Astrocyte (in vitro differentiated cells and primary cell): ENCODE results near the gene WDR33. TPM values are rescaled to one million over a fixed set of nuclear protein-coding genes. Genes with fewer than 3 reads are reported as not detected.

Experiments used
- DNase-seq: peaks from one replicate; pipeline ENCODE4 v3.0.0-alpha.2; 2010; ENCODE audit warnings: low read depth
- FAIRE-seq: peaks from 2 replicates; lab custom pipeline; 2011; peaks lifted over from hg19 to GRCh38; lab: Jason Lieb, UNC
- H2AFZ ChIP-seq: 2 replicates; pipeline ENCODE4 v1.6.0; 2012; ENCODE audit warnings: low read depth, low read length, inconsistent platforms
- H3K27ac ChIP-seq: 2 replicates; pipeline ENCODE4 v1.5.1; 2011; ENCODE audit warnings: low read depth, low read length, inconsistent platforms
- H3K27me3 ChIP-seq: 2 replicates; pipeline ENCODE4 v1.6.0; 2011; ENCODE audit warnings: low read length, inconsistent platforms; ENCODE audit not compliant: insufficient read depth
- H3K36me3 ChIP-seq: 2 replicates; pipeline ENCODE4 v1.5.1; 2011; ENCODE audit warnings: low read length, inconsistent platforms; ENCODE audit not compliant: insufficient read depth
- H3K4me1 ChIP-seq: 2 replicates; pipeline ENCODE4 v1.5.1; 2011; ENCODE audit warnings: low read length, inconsistent platforms; ENCODE audit not compliant: insufficient read depth
- H3K4me2 ChIP-seq: 2 replicates; pipeline ENCODE4 v1.6.0; 2012; ENCODE audit warnings: low read length, inconsistent platforms
- H3K4me3 ChIP-seq: 2 replicates; pipeline ENCODE4 v1.5.1; 2011; ENCODE audit warnings: low read depth, mild to moderate bottlenecking, low read length, inconsistent platforms; ENCODE audit not compliant: insufficient read depth
- H3K79me2 ChIP-seq: 2 replicates; pipeline ENCODE4 v1.6.0; 2012; ENCODE audit warnings: mild to moderate bottlenecking, low read length, inconsistent platforms; ENCODE audit not compliant: insufficient read depth
- H3K9ac ChIP-seq: 2 replicates; pipeline ENCODE4 v1.6.0; 2012; ENCODE audit warnings: mild to moderate bottlenecking, low read length, inconsistent platforms
- H3K9me3 ChIP-seq: 2 replicates; pipeline ENCODE4 v1.5.1; 2012; ENCODE audit warnings: low read depth, mild to moderate bottlenecking, low read length, inconsistent platforms; ENCODE audit not compliant: insufficient read depth
- H4K20me1 ChIP-seq: 2 replicates; pipeline ENCODE4 v1.6.0; 2012; ENCODE audit warnings: low read length, inconsistent platforms; ENCODE audit not compliant: insufficient read depth
- H3K27ac Mint-ChIP-seq: one replicate; pipeline ENCODE4 v1.8.0; 2021; ENCODE audit warnings: mild to moderate bottlenecking, mixed read lengths; ENCODE audit not compliant: unreplicated experiment
- H3K27me3 Mint-ChIP-seq: one replicate; pipeline ENCODE4 v1.8.0; 2021; ENCODE audit warnings: low read depth, mixed read lengths; ENCODE audit not compliant: unreplicated experiment
- H3K36me3 Mint-ChIP-seq: one replicate; pipeline ENCODE4 v1.8.0; 2021; ENCODE audit warnings: low read depth, mixed read lengths; ENCODE audit not compliant: unreplicated experiment
- H3K4me1 Mint-ChIP-seq: one replicate; pipeline ENCODE4 v1.8.0; 2021; ENCODE audit warnings: low read depth, mixed read lengths; ENCODE audit not compliant: unreplicated experiment
- H3K4me3 Mint-ChIP-seq: one replicate; pipeline ENCODE4 v1.8.0; 2021; ENCODE audit warnings: mild to moderate bottlenecking, moderate library complexity, mixed read lengths; ENCODE audit not compliant: unreplicated experiment
- H3K9me3 Mint-ChIP-seq: one replicate; pipeline ENCODE4 v1.8.0; 2021; ENCODE audit warnings: mild to moderate bottlenecking, mixed read lengths; ENCODE audit not compliant: unreplicated experiment
- EZH2 ChIP-seq: IDR thresholded peaks from 2 replicates; pipeline ENCODE4 v1.6.1; 2012; ENCODE audit warnings: mild to moderate bottlenecking, low read length, inconsistent platforms; ENCODE audit not compliant: insufficient read depth
- total RNA-seq: library from RNA; stranded (reverse); gene quantifications from 2 replicates; pipeline ENCODE4 v1.2.1, GENCODE V29; 2021
- TF ChIP-seq, protein P1 (sequence below): IDR thresholded peaks from 2 replicates; pipeline ENCODE4 v1.5.1; 2011; ENCODE audit warnings: low read depth, mild to moderate bottlenecking, inconsistent platforms, low read length, moderate library complexity; ENCODE audit not compliant: insufficient read depth

WDR33 gene
- total RNA-seq, 1 donor from 2014 or later, result 40.9 TPM

DNA sequence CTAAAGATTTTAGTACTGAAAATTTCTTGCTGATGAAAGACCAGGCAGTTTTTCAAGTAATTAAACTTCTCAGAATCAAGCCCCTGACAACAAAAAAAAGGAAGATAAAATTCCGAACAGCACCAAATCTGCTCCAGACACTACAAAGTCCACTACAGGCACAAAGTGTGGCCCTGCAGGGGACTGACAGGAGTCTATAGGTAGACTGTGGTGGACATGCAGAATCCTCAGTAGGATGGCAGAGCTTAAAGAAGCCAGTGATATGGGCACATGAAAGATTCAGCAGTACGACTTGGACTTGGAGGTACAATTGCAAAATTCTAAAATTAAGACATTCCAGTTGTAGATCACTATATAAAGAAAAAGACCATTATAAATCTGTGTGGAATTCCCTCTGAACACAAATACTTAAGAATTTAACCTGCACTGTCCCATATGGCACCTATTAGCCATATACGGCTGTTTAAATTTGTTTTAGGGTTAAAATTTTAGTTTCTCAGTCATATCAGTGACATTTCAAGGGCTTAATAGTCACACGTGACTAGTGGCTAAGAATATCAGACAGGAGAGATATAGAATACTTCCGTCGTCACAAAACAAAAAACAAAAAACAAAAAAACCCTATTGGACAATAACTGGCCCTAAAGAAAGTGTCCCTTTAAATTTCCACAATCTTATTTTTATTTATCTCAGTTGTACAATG lies 77.7 kb downstream of the WDR33 start:
- Histone ChIP-seq H3K4me3 (no peak overlapping the region), H2AFZ (no peak overlapping the region), H3K4me2 (no peak overlapping the region), H3K4me1 (no peaks in the 10 kb centered on the region), H3K79me2 (no peaks in the 10 kb centered on the region), H3K36me3 (peaks cover 3% of the 10 kb centered on the region), H4K20me1 (no peaks in the 10 kb centered on the region), H3K27me3 (no peaks in the 10 kb centered on the region), H3K27ac (no peak overlapping the region), H3K9me3 (no peaks in the 10 kb centered on the region), H3K9ac (no peak overlapping the region)
- DNase-seq (no peak), FAIRE-seq (no peak)
- H3K4me1 Mint-ChIP-seq, result peaks cover 23% of the 10 kb centered on the region
- TF ChIP-seq, protein P1, sequence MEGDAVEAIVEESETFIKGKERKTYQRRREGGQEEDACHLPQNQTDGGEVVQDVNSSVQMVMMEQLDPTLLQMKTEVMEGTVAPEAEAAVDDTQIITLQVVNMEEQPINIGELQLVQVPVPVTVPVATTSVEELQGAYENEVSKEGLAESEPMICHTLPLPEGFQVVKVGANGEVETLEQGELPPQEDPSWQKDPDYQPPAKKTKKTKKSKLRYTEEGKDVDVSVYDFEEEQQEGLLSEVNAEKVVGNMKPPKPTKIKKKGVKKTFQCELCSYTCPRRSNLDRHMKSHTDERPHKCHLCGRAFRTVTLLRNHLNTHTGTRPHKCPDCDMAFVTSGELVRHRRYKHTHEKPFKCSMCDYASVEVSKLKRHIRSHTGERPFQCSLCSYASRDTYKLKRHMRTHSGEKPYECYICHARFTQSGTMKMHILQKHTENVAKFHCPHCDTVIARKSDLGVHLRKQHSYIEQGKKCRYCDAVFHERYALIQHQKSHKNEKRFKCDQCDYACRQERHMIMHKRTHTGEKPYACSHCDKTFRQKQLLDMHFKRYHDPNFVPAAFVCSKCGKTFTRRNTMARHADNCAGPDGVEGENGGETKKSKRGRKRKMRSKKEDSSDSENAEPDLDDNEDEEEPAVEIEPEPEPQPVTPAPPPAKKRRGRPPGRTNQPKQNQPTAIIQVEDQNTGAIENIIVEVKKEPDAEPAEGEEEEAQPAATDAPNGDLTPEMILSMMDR, result no peak
- no peak for TF ChIP-seq EZH2
- no peak overlapping the region for H3K27ac Mint-ChIP-seq
- H3K4me3 Mint-ChIP-seq, result no peak overlapping the region
- H3K27me3 Mint-ChIP-seq, result no peaks in the 10 kb centered on the region
- no peaks in the 10 kb centered on the region for H3K9me3 Mint-ChIP-seq
- H3K36me3 Mint-ChIP-seq, result no peaks in the 10 kb centered on the region

DNA sequence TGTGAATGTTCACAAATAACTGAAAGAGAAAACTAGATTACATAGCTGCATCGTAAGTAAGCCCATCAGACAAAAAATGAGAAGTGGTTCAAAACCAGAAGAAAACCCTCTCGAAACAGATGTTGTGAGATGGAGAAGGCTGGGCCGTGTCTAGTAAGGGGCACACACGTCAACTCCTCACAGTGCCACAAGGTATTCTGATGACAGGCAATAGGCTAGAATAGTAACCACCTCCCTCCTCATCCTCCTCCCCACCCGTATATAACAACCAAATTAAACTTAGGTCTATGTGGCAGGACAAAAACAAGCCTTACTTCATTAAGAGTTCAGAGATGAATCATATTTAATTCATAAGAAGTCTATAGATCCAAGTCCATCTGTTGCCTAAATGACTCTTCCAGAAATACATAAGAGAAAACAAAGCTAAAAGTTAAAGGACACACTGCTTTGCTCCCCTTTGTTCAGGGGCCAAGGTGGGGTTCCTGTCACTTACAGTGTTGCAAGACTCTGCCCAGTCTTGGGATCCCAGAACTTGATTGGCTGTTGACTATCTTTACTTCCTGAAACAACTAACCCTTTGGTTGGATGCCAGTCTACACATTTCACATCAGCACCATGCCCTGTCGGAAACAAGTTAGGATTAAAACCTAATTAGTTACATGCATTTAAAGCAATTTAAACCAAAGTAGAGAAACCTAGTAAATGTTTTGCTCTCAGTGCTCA lies 84.7 kb downstream of the WDR33 start:
- Histone ChIP-seq H3K4me3 (no peak overlapping the region), H3K9ac (no peak overlapping the region), H3K4me2 (no peak overlapping the region), H3K27ac (no peak overlapping the region), H3K36me3 (peaks cover 6% of the 10 kb centered on the region), H3K27me3 (no peaks in the 10 kb centered on the region), H2AFZ (no peak overlapping the region), H4K20me1 (no peaks in the 10 kb centered on the region), H3K9me3 (no peaks in the 10 kb centered on the region), H3K4me1 (peaks cover 11% of the 10 kb centered on the region), H3K79me2 (no peaks in the 10 kb centered on the region)
- Mint-ChIP-seq H3K4me3 (no peak overlapping the region), H3K27ac (no peak overlapping the region), H3K9me3 (no peaks in the 10 kb centered on the region), H3K36me3 (peaks cover 2% of the 10 kb centered on the region), H3K4me1 (peaks cover 13% of the 10 kb centered on the region), H3K27me3 (no peaks in the 10 kb centered on the region)
- FAIRE-seq (no peak), DNase-seq (no peak)
- TF ChIP-seq, protein P1, result no peak
- TF ChIP-seq EZH2, result no peak

DNA sequence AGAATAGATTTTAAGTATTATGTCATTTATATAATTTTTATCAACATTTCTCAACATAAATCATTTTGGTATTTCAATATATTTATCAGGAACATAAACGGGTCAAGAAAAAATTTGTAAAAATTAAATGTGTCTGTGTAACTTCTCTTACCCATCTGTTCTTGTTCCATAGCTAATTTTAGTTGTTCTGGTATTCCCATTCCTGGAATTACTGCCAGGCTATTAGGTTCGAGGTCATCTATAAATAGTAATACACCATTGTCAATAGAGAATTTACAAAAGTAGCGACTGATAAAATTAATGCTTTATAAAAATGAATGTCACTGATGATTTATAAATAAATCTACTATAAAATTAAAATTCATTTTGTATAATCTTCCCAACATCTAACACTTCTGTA lies 88.2 kb downstream of the WDR33 start:
- peaks cover 13% of the 10 kb centered on the region for H3K4me1 Mint-ChIP-seq
- H3K4me1 ChIP-seq, result peaks cover 11% of the 10 kb centered on the region
- DNase-seq, result no peak
- no peak overlapping the region for H3K4me3 ChIP-seq
- H4K20me1 ChIP-seq, result no peaks in the 10 kb centered on the region
- no peak for TF ChIP-seq EZH2
- TF ChIP-seq, protein P1, result no peak
- no peaks in the 10 kb centered on the region for H3K9me3 ChIP-seq
- FAIRE-seq, result no peak
- H3K27me3 Mint-ChIP-seq, result no peaks in the 10 kb centered on the region
- H3K4me3 Mint-ChIP-seq, result no peak overlapping the region
- no peaks in the 10 kb centered on the region for H3K9me3 Mint-ChIP-seq
- H3K27ac ChIP-seq, result no peak overlapping the region
- no peak overlapping the region for H3K27ac Mint-ChIP-seq
- peaks cover 31% of the 10 kb centered on the region for H3K36me3 ChIP-seq
- no peaks in the 10 kb centered on the region for H3K27me3 ChIP-seq
- no peaks in the 10 kb centered on the region for H3K79me2 ChIP-seq
- H2AFZ ChIP-seq, result no peak overlapping the region
- H3K4me2 ChIP-seq, result no peak overlapping the region
- peaks cover 20% of the 10 kb centered on the region for H3K36me3 Mint-ChIP-seq
- no peak overlapping the region for H3K9ac ChIP-seq
